ENCODE data around the gene ANAPC2. TPM values are rescaled to one million over a fixed set of nuclear protein-coding genes. Genes with fewer than 3 reads are reported as not detected.

ANAPC2 gene
- total and polyA plus RNA-seq, 4 donors = 31.9 to 60.9 (median 41.1) TPM

DNA sequence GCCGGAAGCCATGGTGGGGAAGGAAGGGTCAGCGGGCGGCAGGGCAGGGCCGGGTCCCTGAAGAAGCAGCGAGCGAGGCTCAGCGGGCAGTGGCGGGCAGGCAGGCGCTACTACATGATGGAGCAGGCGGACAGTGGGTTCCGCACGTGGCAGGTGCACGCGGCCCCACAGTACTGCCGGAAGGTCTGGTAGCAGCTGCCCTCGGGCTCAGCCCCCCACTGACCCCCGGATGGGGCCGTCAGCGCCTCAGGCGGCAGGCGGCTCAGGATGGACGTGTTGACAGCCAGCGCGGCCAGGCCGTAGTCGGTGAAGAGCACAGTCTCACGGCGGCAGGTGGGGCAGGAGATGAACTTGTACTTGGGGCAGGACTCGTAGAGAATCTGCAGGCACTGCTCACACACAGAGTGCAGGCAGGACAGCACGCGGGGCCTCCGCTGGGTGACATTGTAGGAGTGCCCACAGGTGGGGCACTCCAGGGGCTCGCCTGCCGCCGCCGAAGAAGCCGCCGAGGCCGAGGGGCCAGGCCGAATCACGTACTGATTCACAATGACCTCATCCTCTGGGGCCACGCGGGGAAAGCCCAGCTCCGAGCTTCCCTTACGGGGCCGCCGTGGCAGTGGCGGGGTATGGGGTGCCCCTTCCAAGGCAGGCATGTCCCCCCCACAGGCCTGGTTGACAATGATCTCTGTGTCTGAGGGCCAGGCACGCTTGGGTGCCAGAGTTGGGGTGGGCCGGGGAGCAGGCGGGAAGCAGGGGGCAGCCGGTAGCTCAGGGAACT is 32.1 kb upstream of the ANAPC2 start:
- DNase-seq = no peak
- no peak overlapping the region for H3K4me3 ChIP-seq
- peaks cover 0 to 10% (median 3%) of the 10 kb centered on the region in 4 donors for H3K36me3 ChIP-seq (ENCODE audit: control insufficient read depth in 4 of 4, insufficient read depth in 4 of 4, low read length in 4 of 4)
- WGBS, 2 donors = 92 to 94% methylated on average over 52 of the region's 52 CpGs
- H3K9me3 ChIP-seq (ENCODE audit: control insufficient read depth in 4 of 4, insufficient read depth in 3 of 4, low read length in 3 of 4) = no peaks in the 10 kb centered on the region
- peaks cover 0 to 21% (median 5%) of the 10 kb centered on the region in 5 donors for H3K4me1 ChIP-seq (ENCODE audit: control insufficient read depth in 5 of 5, insufficient read depth in 5 of 5, low read length in 5 of 5)
- H3K27me3 ChIP-seq (ENCODE audit: control insufficient read depth in 3 of 3, insufficient read depth in 3 of 3, low read length in 2 of 3) = no peaks in the 10 kb centered on the region
- no peak overlapping the region for H3K9ac ChIP-seq (ENCODE audit: insufficient read depth in 1 of 2, low read length in 2 of 2)
- H3K27ac ChIP-seq (ENCODE audit: low read depth in 1 of 2, low read length in 1 of 2) = no peak overlapping the region
- TF ChIP-seq, protein P1, sequence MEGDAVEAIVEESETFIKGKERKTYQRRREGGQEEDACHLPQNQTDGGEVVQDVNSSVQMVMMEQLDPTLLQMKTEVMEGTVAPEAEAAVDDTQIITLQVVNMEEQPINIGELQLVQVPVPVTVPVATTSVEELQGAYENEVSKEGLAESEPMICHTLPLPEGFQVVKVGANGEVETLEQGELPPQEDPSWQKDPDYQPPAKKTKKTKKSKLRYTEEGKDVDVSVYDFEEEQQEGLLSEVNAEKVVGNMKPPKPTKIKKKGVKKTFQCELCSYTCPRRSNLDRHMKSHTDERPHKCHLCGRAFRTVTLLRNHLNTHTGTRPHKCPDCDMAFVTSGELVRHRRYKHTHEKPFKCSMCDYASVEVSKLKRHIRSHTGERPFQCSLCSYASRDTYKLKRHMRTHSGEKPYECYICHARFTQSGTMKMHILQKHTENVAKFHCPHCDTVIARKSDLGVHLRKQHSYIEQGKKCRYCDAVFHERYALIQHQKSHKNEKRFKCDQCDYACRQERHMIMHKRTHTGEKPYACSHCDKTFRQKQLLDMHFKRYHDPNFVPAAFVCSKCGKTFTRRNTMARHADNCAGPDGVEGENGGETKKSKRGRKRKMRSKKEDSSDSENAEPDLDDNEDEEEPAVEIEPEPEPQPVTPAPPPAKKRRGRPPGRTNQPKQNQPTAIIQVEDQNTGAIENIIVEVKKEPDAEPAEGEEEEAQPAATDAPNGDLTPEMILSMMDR (IDR thresholded peaks at IDR 0.05; ENCODE audit: control extremely low read depth, extremely low read depth) = no peak
- ATAC-seq (ENCODE audit: insufficient read depth, low FRiP score) = no peak

DNA sequence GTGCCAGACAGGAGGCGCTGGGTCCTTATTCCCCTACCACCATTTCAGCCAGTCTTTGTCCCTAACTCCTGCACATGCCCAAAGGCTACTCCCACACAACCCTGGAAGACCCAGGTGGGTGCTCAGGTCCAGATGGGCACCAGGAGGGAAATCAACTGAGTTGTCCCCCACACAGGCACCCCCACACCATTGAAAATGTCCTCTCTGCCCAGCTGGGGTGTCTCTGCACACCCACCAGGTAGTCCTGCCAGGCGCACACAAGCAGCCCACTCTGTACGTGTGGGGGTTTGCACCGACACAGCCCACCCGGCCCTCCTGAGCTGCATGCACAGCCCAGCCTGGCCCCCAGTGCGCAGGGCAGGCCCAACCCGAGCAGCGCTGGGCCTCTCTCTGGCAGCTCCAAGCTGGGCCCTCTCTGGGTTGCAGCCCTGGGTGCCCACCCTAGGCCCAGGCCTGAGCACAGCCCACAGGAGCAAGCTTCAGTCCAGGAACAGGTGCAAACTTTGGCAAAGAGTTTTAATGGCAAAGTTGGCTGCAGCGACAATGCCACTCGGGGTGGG is 31.5 kb upstream of the ANAPC2 start:
- DNase-seq (no peak), ATAC-seq (ENCODE audit: insufficient read depth, low FRiP score) (no peak)
- no peaks in the 10 kb centered on the region for H3K9me3 ChIP-seq (ENCODE audit: control insufficient read depth in 4 of 4, insufficient read depth in 3 of 4, low read length in 3 of 4)
- no peak overlapping the region for H3K9ac ChIP-seq (ENCODE audit: insufficient read depth in 1 of 2, low read length in 2 of 2)
- H3K36me3 ChIP-seq (ENCODE audit: control insufficient read depth in 4 of 4, insufficient read depth in 4 of 4, low read length in 4 of 4) = peaks cover 0 to 17% (median 3%) of the 10 kb centered on the region in 4 donors
- TF ChIP-seq, protein P1 (IDR thresholded peaks at IDR 0.05; ENCODE audit: control extremely low read depth, extremely low read depth) = no peak
- no peaks in the 10 kb centered on the region for H3K27me3 ChIP-seq (ENCODE audit: control insufficient read depth in 3 of 3, insufficient read depth in 3 of 3, low read length in 2 of 3)
- H3K4me1 ChIP-seq (ENCODE audit: control insufficient read depth in 5 of 5, insufficient read depth in 5 of 5, low read length in 5 of 5) = peaks cover 0 to 21% (median 5%) of the 10 kb centered on the region in 5 donors
- 92 to 95% methylated on average over 10 of the region's 10 CpGs for WGBS, 2 donors
- no peak overlapping the region for H3K27ac ChIP-seq (ENCODE audit: low read depth in 1 of 2, low read length in 1 of 2)
- H3K4me3 ChIP-seq = no peak overlapping the region

DNA sequence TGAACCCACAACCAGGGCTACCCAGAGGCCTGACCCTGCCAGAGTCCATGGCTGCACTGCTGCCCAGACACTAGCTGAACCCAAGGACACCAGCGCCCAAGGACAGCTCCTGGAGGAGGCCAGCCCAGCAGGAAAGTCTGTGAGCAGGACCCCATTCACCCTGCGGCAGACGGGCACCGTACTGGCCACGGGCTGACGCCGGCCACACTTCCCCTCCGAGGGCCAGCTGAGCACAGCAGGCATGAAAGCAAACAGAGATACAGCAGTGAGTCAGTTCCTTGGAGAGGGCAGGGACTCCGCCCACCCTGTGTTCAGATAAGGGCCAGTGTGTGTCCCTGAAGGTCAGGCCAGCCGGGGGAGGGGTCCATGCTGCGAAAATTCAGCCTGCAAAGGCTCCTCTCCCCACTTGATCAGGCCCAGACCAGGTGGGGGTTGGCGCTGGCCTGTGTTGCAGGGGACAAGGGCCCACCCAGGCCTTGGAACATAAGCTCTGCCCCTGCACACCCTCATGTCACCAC is 30.5 kb upstream of the ANAPC2 start:
- Histone ChIP-seq H3K27me3 (ENCODE audit: control insufficient read depth in 3 of 3, insufficient read depth in 3 of 3, low read length in 2 of 3) (no peaks in the 10 kb centered on the region), H3K9ac (ENCODE audit: insufficient read depth in 1 of 2, low read length in 2 of 2) (no peak overlapping the region), H3K4me1 (ENCODE audit: control insufficient read depth in 5 of 5, insufficient read depth in 5 of 5, low read length in 5 of 5) (peaks cover 0 to 19% (median 1%) of the 10 kb centered on the region in 5 donors), H3K36me3 (ENCODE audit: control insufficient read depth in 4 of 4, insufficient read depth in 4 of 4, low read length in 4 of 4) (peaks cover 0 to 23% (median 3%) of the 10 kb centered on the region in 4 donors), H3K4me3 (no peak overlapping the region), H3K27ac (ENCODE audit: low read depth in 1 of 2, low read length in 1 of 2) (peak overlapping the region; percentile 72 to 73), H3K9me3 (ENCODE audit: control insufficient read depth in 4 of 4, insufficient read depth in 3 of 4, low read length in 3 of 4) (no peaks in the 10 kb centered on the region)
- no peak for DNase-seq
- TF ChIP-seq, protein P1 (IDR thresholded peaks at IDR 0.05; ENCODE audit: control extremely low read depth, extremely low read depth) = no peak
- ATAC-seq (ENCODE audit: insufficient read depth, low FRiP score) = peak; percentile 15
- 59 to 77% methylated on average over 12 of the region's 12 CpGs for WGBS, 2 donors
